Gastroesophageal sphincter (tissue), 3 donors: ENCODE data around the gene CCDC97.
"Not testable (repeated sequence)": the region's sequence is repeated elsewhere in the genome, so short reads cannot be mapped to it uniquely, and the experiment has no call there.

Source experiments
- EP300 ChIP-seq: sonication (generic); formaldehyde crosslinking; IDR thresholded peaks from one replicate; pipeline ENCODE4 v1.6.1; 2017; ENCODE audit warnings: antibody characterized with exemption, mild to moderate bottlenecking
- POLR2A ChIP-seq, 2 donors: fragments of 450-650 bp; IDR thresholded peaks; one replicate each; pipeline ENCODE4 v1.6.1; 2017; ENCODE audit warnings: antibody characterized with exemption in 2 of 2, mild to moderate bottlenecking in 2 of 2, moderate library complexity in 1 of 2
- POLR2AphosphoS5 ChIP-seq: sonication (generic); formaldehyde crosslinking; IDR thresholded peaks from one replicate; pipeline ENCODE4 v1.6.1; 2017; ENCODE audit warnings: antibody characterized with exemption
- TF ChIP-seq, protein P1 (sequence below), 4 experiments: fragments of 200-600 bp in 2 of 4; fragments of 450-650 bp in 2 of 4; sonication (generic) in 1 of 4; IDR thresholded peaks; one replicate each; pipeline ENCODE4 v1.5.1; 2017 to 2019; ENCODE audit warnings: antibody characterized with exemption in 4 of 4, mild to moderate bottlenecking in 2 of 4, moderate library complexity in 2 of 4

GRCh38 chr19:41289814-41290213, 20.2 kb upstream of the CCDC97 start:
- TF ChIP-seq POLR2A (IDR thresholded peaks at IDR 0.05); POLR2AphosphoS5; EP300: not testable (repeated sequence)
- TF ChIP-seq, protein P1, sequence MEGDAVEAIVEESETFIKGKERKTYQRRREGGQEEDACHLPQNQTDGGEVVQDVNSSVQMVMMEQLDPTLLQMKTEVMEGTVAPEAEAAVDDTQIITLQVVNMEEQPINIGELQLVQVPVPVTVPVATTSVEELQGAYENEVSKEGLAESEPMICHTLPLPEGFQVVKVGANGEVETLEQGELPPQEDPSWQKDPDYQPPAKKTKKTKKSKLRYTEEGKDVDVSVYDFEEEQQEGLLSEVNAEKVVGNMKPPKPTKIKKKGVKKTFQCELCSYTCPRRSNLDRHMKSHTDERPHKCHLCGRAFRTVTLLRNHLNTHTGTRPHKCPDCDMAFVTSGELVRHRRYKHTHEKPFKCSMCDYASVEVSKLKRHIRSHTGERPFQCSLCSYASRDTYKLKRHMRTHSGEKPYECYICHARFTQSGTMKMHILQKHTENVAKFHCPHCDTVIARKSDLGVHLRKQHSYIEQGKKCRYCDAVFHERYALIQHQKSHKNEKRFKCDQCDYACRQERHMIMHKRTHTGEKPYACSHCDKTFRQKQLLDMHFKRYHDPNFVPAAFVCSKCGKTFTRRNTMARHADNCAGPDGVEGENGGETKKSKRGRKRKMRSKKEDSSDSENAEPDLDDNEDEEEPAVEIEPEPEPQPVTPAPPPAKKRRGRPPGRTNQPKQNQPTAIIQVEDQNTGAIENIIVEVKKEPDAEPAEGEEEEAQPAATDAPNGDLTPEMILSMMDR (IDR thresholded peaks at IDR 0.05) = not testable (repeated sequence)
